ENCODE data around the gene GRB10.

The GRB10 gene

DNA sequence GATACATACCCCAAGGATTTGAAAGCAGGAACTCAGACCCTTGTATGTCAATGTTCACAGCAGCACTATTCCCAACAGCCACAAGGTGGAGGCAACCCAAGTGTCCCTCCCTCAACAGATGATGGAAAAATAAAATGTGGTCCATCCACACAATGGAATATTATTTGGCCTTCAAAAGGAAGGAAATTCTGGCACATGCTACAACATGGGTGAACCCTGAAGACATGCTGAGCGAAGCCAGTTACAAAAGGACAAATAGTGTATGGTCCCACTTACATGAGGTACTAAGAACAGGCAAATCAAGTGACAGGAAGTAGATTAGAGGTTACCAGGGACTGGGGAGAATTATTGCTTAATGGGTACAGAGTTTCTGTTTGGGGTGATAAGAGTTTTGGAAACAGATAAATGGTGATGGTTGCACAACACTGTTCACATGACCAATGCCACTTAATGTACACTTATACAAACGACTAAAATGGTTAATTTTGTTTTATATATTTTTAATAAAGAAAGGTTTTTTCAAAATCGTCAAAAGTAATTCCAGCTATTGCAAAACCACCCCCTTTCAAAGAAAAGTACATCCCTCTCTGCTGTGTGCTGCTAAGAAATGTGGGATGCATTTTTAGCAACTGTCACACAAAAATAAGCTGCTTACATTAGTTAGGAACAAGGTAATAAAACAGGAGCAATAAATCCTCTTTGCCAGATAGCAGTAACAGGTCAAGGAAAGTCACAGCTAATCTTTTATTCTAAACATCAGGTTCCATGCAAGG, 85.7 kb downstream of the GRB10 start:
- peak; percentile 46; the same call in 1 of the 2 replicates for TF ChIP-seq CTCF (IDR thresholded peaks at IDR 0.05; ENCODE audit: borderline replicate concordance, insufficient read depth, low read depth, low read length)
- H3K4me3 ChIP-seq (ENCODE audit: low read depth, low read length) = no peak overlapping the region

- no peak overlapping the region for H3K4me3 ChIP-seq (ENCODE audit: low read depth, low read length)
- no peak for TF ChIP-seq CTCF (IDR thresholded peaks at IDR 0.05; ENCODE audit: borderline replicate concordance, insufficient read depth, low read depth, low read length)
Observed at GRCh38 chr7:50695026-50695425, 87.7 kb downstream of the GRB10 start.

- TF ChIP-seq CTCF (IDR thresholded peaks at IDR 0.05; ENCODE audit: borderline replicate concordance, insufficient read depth, low read depth, low read length) = no peak
- H3K4me3 ChIP-seq (ENCODE audit: low read depth, low read length) = no peak overlapping the region
Observed at GRCh38 chr7:50693455-50694130, 89.1 kb downstream of the GRB10 start.

DNA sequence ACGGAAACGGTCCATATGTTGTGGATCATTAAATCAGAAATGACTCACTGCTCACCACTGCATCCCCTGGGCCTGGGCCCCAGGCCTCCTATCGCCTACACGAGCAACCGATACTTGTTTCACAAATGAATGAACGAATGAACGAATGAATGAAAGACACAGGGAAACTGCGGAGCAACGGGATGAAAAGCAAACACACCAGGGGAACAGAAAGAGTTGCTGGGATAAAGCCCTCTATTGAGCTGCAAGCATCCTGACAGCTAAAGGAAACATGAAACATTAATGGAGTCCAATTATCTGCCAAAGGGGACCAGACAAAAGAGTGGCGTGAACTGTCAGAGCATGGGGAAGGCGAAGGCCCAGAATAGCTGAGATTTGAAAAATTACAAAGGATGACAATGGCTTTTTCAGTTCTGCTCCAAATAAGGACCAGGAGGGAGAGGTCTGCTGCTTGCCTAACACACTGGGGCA, 92.1 kb downstream of the GRB10 start:
- TF ChIP-seq CTCF (IDR thresholded peaks at IDR 0.05; ENCODE audit: borderline replicate concordance, insufficient read depth, low read depth, low read length) = no peak
- no peak overlapping the region for H3K4me3 ChIP-seq (ENCODE audit: low read depth, low read length)

GRCh38 chr7:50688226-50688590, 94.5 kb downstream of the GRB10 start:
- TF ChIP-seq CTCF (IDR thresholded peaks at IDR 0.05; ENCODE audit: borderline replicate concordance, insufficient read depth, low read depth, low read length) = no peak

DNA sequence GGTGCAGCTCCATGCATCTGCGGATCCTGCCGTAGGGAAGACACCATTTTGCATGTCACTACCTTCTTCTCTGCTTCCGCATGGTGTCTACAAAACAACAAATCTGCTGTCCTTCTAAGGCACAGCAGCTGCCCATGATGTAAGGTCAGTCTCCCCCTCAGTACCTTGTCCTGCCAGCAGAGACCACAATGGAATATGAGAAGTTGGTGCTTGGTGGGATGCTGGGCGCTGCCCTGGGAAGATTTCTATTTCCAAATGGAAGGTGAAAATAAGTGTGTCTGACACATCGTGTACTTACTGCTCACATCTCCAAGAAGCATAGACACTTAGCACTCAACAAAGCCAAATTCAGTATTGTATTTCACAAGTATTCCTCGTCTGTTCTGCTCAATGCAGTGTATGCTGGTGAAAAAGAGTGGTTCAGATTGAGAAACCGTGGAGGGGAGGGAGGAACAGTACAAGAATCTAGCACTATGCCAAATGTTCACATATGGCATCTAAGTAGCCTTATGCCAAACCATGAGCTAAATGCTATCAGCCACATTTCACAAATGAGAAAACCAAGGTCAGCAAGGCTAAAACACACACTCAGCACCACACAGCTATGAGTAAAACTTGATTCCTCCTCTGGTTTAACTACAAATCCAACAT, 95.0 kb downstream of the GRB10 start:
- TF ChIP-seq CTCF (IDR thresholded peaks at IDR 0.05; ENCODE audit: borderline replicate concordance, insufficient read depth, low read depth, low read length) = no peak
- H3K4me3 ChIP-seq (ENCODE audit: low read depth, low read length) = no peak overlapping the region

More at GRCh38 chr7:50688226-50688590, 94.5 kb downstream of the GRB10 start:
- H3K4me3 ChIP-seq (ENCODE audit: low read depth, low read length) = no peak overlapping the region
